AG09319 (cell line): ENCODE measurements around the gene KDM1B.
"Not testable (repeated sequence)": the region's sequence is repeated elsewhere in the genome, so short reads cannot be mapped to it uniquely, and the experiment has no call there.

Experiments used
- DNase-seq: peaks from one replicate; pipeline ENCODE4 v3.0.0-alpha.2; 2010; ENCODE audit warnings: low read depth; ENCODE audit errors: extremely low read depth
- TF ChIP-seq, protein P1 (sequence below): IDR thresholded peaks from 2 replicates; pipeline ENCODE4 v1.5.1; 2011; ENCODE audit warnings: low read depth, mild to moderate bottlenecking, inconsistent platforms, low read length, moderate library complexity

Gene KDM1B

DNA sequence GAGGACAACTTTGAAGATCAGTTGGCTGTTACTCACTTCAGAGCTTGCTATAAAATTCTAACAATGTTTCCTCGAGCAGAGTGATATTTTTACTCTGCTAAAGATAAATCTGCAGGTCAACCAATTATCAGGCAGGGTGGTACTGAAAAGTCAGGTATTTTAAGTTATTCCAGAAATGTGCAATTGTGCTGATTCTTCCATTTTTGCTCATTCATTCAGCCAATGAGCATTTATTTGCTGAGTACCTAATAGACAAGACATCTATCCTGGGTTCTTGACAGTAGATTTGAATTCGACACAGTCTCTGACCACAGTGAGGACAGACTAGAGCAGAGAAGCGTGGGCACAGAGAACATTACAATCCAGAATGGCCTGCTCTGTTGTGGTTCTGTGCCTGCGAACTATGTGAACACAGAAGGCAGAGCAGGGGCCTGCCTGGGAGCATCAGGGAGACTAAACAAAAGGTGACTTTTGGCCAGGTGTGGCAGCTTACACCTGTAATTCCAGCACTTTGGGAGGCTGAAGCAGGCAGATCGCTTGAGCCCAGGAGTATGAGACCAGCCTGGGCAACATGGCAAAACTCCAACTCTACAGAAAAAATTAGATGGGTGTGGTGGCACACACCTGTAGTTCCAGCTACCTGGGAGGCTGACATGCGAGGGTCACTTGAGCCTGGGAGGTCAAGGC lies 15.1 kb upstream of the KDM1B start:
- TF ChIP-seq, protein P1, sequence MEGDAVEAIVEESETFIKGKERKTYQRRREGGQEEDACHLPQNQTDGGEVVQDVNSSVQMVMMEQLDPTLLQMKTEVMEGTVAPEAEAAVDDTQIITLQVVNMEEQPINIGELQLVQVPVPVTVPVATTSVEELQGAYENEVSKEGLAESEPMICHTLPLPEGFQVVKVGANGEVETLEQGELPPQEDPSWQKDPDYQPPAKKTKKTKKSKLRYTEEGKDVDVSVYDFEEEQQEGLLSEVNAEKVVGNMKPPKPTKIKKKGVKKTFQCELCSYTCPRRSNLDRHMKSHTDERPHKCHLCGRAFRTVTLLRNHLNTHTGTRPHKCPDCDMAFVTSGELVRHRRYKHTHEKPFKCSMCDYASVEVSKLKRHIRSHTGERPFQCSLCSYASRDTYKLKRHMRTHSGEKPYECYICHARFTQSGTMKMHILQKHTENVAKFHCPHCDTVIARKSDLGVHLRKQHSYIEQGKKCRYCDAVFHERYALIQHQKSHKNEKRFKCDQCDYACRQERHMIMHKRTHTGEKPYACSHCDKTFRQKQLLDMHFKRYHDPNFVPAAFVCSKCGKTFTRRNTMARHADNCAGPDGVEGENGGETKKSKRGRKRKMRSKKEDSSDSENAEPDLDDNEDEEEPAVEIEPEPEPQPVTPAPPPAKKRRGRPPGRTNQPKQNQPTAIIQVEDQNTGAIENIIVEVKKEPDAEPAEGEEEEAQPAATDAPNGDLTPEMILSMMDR = no peak
- DNase-seq = no peak

DNA sequence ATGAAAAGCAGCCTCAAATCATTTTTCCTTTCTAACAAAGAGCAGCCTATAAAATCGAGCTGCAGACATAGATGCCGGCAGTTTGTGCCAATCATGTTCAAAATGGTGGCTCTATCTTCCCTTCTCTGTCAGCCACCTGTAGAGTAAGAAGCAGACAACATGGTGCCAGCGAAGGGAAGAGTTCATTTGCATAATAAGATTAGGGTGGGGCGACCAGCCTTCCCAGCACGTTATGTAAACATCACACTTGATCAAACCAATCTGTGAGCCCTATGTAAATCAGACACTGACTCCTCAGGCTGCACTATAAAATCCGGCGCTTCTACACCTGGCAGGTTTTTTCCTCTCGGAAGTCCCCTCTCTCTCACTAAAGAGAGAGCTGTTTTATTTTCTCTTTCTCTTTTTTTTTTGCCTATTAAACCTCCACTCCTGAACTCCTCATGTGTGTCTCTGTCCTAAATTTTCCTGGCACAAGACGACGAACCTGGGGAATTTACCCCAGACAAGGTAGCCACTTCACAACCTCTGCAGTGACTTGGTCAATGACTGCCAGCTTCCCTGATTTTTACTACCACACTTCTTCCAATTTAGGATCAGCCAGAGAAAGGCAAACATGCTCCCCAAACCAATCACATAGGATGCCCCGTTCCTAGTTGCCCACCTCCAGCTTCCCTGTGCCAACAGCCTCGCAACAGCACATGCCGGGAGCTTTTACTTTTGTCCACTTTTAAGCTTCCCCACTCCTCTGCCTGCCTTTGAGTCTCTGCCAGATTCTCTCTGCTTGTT lies 13.2 kb upstream of the KDM1B start:
- TF ChIP-seq, protein P1 = no peak
- no peak for DNase-seq

DNA sequence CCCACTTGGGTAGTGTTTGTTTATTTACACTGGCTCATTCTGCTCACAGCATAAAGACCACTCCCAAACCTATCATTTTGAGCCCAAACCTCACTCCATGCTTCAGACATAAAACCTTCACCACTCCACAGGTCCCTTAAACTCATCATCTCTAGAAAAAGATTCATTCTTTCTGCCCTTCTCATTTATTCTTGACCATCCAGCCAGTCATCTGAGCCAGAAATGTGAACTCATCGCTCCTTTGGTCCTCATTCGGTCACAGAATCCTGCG lies 12.7 kb upstream of the KDM1B start:
- TF ChIP-seq, protein P1 = no peak
- DNase-seq = no peak

DNA sequence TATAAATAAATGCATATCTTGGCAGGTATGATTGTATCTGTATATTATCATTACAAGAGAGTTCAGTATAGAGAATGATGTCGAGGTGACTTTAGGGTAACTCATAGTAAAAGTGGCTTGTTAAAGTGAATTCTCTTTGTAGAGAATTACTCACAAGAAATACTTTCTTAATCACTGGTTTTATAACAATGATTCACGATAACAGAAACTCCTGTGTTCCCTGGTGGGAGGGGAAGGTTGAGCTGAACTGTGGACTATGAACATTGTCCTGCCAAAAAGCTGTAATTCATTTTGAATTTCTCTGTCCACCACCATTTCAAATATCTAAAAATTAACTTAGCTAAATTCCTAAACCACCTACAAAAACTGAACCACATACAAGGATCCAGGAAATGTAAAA lies 8.1 kb upstream of the KDM1B start:
- TF ChIP-seq, protein P1 = no peak
- no peak for DNase-seq

DNA sequence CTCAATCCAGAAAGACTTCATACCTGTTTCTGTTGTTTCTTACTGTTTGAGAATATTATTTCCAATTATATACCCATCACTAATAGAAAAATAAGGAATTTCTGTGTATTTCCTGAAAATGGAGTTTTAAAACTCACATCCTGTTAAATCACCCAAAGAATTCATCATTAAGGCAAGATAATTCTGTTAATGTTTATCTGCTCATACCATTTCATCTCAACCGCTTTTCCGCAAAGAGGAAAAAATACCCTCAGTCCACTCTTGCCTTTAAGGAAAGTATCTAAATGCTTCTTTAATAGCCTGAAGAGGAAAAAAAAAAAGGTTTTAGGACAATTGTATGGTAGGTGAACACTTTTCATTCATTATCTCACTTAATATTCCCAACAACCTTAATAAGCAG lies 7.6 kb upstream of the KDM1B start:
- TF ChIP-seq, protein P1 = no peak
- DNase-seq = no peak

DNA sequence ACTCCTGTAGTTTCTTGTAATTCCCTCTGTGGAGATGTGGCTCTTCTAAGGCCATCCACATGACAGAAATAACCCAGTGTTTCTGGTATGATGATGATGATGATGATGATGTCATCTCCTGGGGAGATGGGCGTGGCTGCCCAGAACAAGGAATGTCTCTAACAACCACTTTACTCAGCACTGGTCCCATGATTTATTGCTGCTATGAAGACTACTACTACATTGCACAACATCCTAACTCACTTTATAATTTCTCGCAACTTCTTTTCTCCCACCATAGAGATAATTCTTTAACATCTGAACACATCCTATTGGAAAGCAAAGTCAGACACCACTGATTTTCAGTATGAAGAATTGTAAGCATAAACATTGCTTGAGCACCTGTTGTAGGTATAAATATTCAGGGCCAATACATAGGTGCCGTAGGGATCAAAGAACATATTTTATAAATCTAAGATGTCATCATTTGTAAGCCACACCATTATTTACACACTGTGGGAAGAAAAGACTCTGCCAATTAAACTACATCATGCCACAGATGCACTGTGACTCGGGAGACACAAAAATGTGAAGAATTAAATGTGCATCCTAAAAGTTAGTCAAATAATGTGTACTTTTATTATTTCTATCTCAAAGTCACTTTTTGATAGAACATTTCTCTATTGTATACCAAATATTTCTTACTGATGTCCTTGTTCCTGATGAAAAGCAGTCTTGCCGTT lies 6.8 kb upstream of the KDM1B start:
- TF ChIP-seq, protein P1 = no peak
- no peak for DNase-seq

DNA sequence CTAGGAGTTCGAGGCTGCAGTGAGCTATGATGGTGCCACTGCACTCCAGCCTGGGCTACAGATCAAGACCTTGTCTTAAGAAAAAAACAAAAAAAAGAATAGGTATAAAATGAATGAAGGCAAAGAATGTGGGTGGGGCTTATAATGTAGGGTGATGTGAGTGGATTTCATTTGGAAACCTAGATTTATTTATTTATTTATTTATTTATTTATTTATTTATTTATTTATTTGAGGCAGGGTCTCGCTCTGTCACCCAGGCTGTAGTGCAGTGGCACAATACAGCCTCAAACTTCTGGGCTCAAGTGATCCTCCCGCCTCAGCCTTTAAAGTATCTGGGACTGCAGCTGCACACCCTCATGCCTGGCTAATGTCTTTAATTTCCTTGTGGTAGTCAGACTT lies 3.8 kb upstream of the KDM1B start:
- DNase-seq = not testable (repeated sequence)
